ENCODE data around the gene NCKAP1.

GRCh38 chr2:182994228-182994912 is 43.9 kb downstream of the NCKAP1 start:
- TF ChIP-seq CTCF (IDR thresholded peaks at IDR 0.05; ENCODE audit: low read depth, low read length), result no peak
- no peak for TF ChIP-seq POLR2A (IDR thresholded peaks at IDR 0.05; ENCODE audit: extremely low read depth, insufficient read length)
